Caco-2 (cell line): Measurements from ENCODE around the gene DTYMK. TPM values are rescaled to one million over a fixed set of nuclear protein-coding genes. Genes with fewer than 3 reads are reported as not detected.

Experiments used
- BruUV-seq: library from RNA; stranded (reverse); fragments of 400-500 nt; replicated peaks from 2 replicates; lab custom pipeline; 2021; lab: Mats Ljungman, UMichigan
- CTCF ChIA-PET: fragments of 300-600 bp; sonication (Branson Sonifier 250); formaldehyde crosslinking; loops from one replicate; lab custom pipeline; 2022; ENCODE audit warnings: antibody characterized with exemption; lab: Charles Lee
- POLR2A ChIA-PET: fragments of 300-600 bp; sonication (Branson Sonifier 250); formaldehyde crosslinking; loops from one replicate; lab custom pipeline; 2022; ENCODE audit warnings: antibody characterized with exemption; lab: Charles Lee
- DNase-seq, 2 experiments: peaks; one replicate each; pipeline versions ENCODE4 v3.0.0 to v3.0.0-alpha.2; 2020 to 2022
- H3K27me3 ChIP-seq: replicated peaks from 2 replicates; pipeline ENCODE4 v1.6.0; 2011; ENCODE audit warnings: low read length; ENCODE audit not compliant: control insufficient read depth, insufficient read depth
- H3K36me3 ChIP-seq: 2 replicates; pipeline ENCODE4 v1.5.1; 2011; ENCODE audit warnings: low read length; ENCODE audit not compliant: control insufficient read depth, insufficient read depth
- H3K4me1 ChIP-seq: fragments of 250-450 bp; sonication (Bioruptor Pico); 2 replicates; pipeline ENCODE4 v1.5.1; 2020; ENCODE audit warnings: mild to moderate bottlenecking
- H3K4me3 ChIP-seq: 2 replicates; pipeline ENCODE4 v1.5.1; 2011; ENCODE audit warnings: low read depth, mild to moderate bottlenecking, control low read depth, low read length
- H3K9me3 ChIP-seq: fragments of 250-450 bp; sonication (Bioruptor Pico); 2 replicates; pipeline ENCODE4 v1.5.1; 2020; ENCODE audit warnings: mild to moderate bottlenecking, moderate library complexity
- H3K27ac Mint-ChIP-seq: one replicate; pipeline ENCODE4 v1.8.0; 2022; ENCODE audit warnings: mixed read lengths; ENCODE audit not compliant: unreplicated experiment
- H3K27me3 Mint-ChIP-seq: one replicate; pipeline ENCODE4 v1.8.0; 2022; ENCODE audit warnings: mixed read lengths; ENCODE audit not compliant: insufficient read depth, unreplicated experiment
- H3K36me3 Mint-ChIP-seq: one replicate; pipeline ENCODE4 v1.8.0; 2022; ENCODE audit warnings: mild to moderate bottlenecking, mixed read lengths; ENCODE audit not compliant: insufficient read depth, unreplicated experiment
- H3K4me1 Mint-ChIP-seq: one replicate; pipeline ENCODE4 v1.8.0; 2022; ENCODE audit warnings: low read depth, mixed read lengths; ENCODE audit not compliant: unreplicated experiment
- H3K4me3 Mint-ChIP-seq: one replicate; pipeline ENCODE4 v1.8.0; 2022; ENCODE audit warnings: mild to moderate bottlenecking, moderate library complexity, mixed read lengths; ENCODE audit not compliant: unreplicated experiment
- H3K9me3 Mint-ChIP-seq: one replicate; pipeline ENCODE4 v1.8.0; 2022; ENCODE audit warnings: mixed read lengths; ENCODE audit not compliant: unreplicated experiment
- intact Hi-C: fragments of 100-400 bp; cut with micrococcal nuclease; formaldehyde crosslinking; loops from one replicate; pipeline ENCODE4 v1.10.0; 2022; ENCODE audit not compliant: unreplicated experiment
- total RNA-seq: library from RNA; stranded (reverse); gene quantifications from 2 replicates; pipeline ENCODE4 v1.2.3, GENCODE V29; 2022
- TF ChIP-seq, protein P1 (sequence below), 2 experiments: fragments of 200-600 bp in 1 of 2; IDR thresholded peaks; 1 replicate in 1 of 2; 2 replicates in 1 of 2; pipeline versions ENCODE4 v1.5.1 to v1.8.0; 2011 to 2022; ENCODE audit warnings: antibody characterized with exemption in 1 of 2, control low read depth in 1 of 2, inconsistent platforms in 1 of 2, low read depth in 1 of 2, low read length in 1 of 2, mild to moderate bottlenecking in 1 of 2, moderate library complexity in 1 of 2; ENCODE audit not compliant: insufficient read depth in 1 of 2, severe bottlenecking in 1 of 2, unreplicated experiment in 1 of 2

Gene DTYMK
- total RNA-seq, 1 experiment from 2014 or later: 68.4 TPM

- CTCF ChIA-PET: interaction anchor here (0.6 to 1.5 kb wide), 2 partner anchors 16 to 57 kb away, joined by 7 to 8 read pairs; partner anchors contain the start of gene DTYMK
- Histone ChIP-seq H3K4me1 (no peaks in the 10 kb centered on the region), H3K9me3 (no peaks in the 10 kb centered on the region), H3K36me3 (no peaks in the 10 kb centered on the region; the same call in 1 of the 2 replicates), H3K27me3 (no peaks in the 10 kb centered on the region), H3K4me3 (peak overlapping the region; percentile 96)
- Mint-ChIP-seq H3K36me3 (peaks cover 62% of the 10 kb centered on the region), H3K27me3 (no peaks in the 10 kb centered on the region), H3K4me1 (no peaks in the 10 kb centered on the region), H3K4me3 (peak overlapping the region; percentile 79), H3K9me3 (peaks cover 8% of the 10 kb centered on the region), H3K27ac (peak overlapping the region; percentile 63)
- TF ChIP-seq, protein P1, sequence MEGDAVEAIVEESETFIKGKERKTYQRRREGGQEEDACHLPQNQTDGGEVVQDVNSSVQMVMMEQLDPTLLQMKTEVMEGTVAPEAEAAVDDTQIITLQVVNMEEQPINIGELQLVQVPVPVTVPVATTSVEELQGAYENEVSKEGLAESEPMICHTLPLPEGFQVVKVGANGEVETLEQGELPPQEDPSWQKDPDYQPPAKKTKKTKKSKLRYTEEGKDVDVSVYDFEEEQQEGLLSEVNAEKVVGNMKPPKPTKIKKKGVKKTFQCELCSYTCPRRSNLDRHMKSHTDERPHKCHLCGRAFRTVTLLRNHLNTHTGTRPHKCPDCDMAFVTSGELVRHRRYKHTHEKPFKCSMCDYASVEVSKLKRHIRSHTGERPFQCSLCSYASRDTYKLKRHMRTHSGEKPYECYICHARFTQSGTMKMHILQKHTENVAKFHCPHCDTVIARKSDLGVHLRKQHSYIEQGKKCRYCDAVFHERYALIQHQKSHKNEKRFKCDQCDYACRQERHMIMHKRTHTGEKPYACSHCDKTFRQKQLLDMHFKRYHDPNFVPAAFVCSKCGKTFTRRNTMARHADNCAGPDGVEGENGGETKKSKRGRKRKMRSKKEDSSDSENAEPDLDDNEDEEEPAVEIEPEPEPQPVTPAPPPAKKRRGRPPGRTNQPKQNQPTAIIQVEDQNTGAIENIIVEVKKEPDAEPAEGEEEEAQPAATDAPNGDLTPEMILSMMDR (IDR thresholded peaks at IDR 0.05; ENCODE audit: insufficient read depth in 1 of 2, low read depth in 1 of 2, low read length in 1 of 2, severe bottlenecking in 1 of 2, unreplicated experiment in 1 of 2): peak; percentile 25 to 65
- DNase-seq: peak; percentile 86 to 89
- intact Hi-C loops: loop anchor here (1.0 kb wide), 2 partner anchors 32 to 179 kb away; partner anchors contain the start of gene D2HGDH
- POLR2A ChIA-PET: interaction anchor here (0.6 to 3.3 kb wide), 5 partner anchors 10 to 85 kb away, joined by 3 to 44 read pairs (median 4); partner anchors contain the start of genes D2HGDH and DTYMK
- BruUV-seq: no TSS peak
Measured at GRCh38 chr2:241702155-241703031, 15.8 kb upstream of the DTYMK start.

DNA sequence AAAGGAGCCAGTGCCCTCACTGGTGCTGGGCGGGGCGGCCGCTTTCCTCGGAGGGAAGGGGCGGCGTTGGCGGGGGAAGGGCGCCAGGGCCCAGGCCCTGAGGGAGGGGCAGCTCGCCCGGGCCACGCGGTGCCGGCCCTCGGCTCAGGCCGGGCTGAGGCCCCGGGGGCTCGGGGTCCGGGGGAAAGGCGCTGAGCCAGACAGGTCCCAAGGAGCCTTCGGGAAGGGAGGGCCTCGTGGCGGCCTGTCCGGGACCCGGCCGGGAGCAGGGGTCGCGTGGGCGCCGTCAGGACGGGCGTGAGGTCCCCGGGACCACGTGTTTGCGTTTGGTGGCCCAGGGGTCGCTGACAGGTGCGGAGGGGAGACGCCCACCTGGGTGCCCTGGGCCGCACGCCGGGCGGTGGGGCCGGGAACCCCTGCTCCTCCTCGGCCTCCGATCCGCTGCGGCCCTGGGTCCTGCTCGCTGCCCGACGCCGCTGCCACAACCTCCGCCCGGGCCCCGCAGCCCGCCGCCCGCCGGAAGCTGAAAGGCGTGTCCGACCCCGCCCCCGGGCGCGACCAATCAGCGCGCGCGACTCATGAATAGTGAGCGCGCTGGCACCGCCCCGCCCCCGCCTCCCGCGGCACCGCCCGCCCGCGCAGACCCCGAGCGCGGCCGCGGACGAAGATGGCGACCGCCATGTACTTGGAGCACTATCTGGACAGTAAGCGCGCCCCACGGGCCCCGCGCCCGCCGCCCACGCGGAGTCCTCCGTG is 15.0 kb upstream of the DTYMK start, which contains the start of gene ING5:
Gene ING5 (plus strand): TSS at position 641 of the 756 bp plus-strand sequence. CDS start 27 bp downstream, at position 668.
- BruUV-seq: no TSS peak
- peaks cover 8% of the 10 kb centered on the region for H3K9me3 Mint-ChIP-seq
- no peaks in the 10 kb centered on the region; the same call in 1 of the 2 replicates for H3K36me3 ChIP-seq
- H3K27ac Mint-ChIP-seq: peak within 1 kb of the TSS; percentile 93
- intact Hi-C loops: loop anchor here (1.0 to 2.0 kb wide), 3 partner anchors 15 to 180 kb away; partner anchors contain the start of genes D2HGDH and DTYMK
- no peaks in the 10 kb centered on the region for H3K4me1 ChIP-seq
- peaks cover 54% of the 10 kb centered on the region for H3K36me3 Mint-ChIP-seq
- no peaks in the 10 kb centered on the region for H3K9me3 ChIP-seq
- CTCF ChIA-PET: interaction anchor here (0.7 to 1.5 kb wide), 2 partner anchors 15 to 84 kb away, joined by 3 to 7 read pairs; partner anchors contain the start of gene DTYMK
- H3K4me1 Mint-ChIP-seq: no peaks in the 10 kb centered on the region
- peak; percentile 93 to 95 for DNase-seq
- peak within 1 kb of the TSS; percentile 79 for H3K4me3 Mint-ChIP-seq
- TF ChIP-seq, protein P1 (IDR thresholded peaks at IDR 0.05; ENCODE audit: insufficient read depth in 1 of 2, low read depth in 1 of 2, low read length in 1 of 2, severe bottlenecking in 1 of 2, unreplicated experiment in 1 of 2): no peak
- H3K27me3 ChIP-seq: no peaks in the 10 kb centered on the region
- POLR2A ChIA-PET: interaction anchor here (1.0 to 3.3 kb wide), 4 partner anchors 9 to 77 kb away, joined by 3 to 44 read pairs (median 6); partner anchors contain the start of genes D2HGDH and DTYMK
- H3K4me3 ChIP-seq: peak within 1 kb of the TSS; percentile 96
- H3K27me3 Mint-ChIP-seq: no peaks in the 10 kb centered on the region
